IMR-90 (cell line): ENCODE measurements around the gene ZW10. TPM values are rescaled to one million over a fixed set of nuclear protein-coding genes. Genes with fewer than 3 reads are reported as not detected.

Experiments
- ATAC-seq: fragments of 200-7000 bp; cut with Tn5 transposase; 2 replicates; pipeline ENCODE4 v1.9.1; 2020; ENCODE audit warnings: low read depth, mild to moderate bottlenecking, moderate library complexity
- BruUV-seq: library from RNA; stranded (reverse); fragments of 400-500 nt; replicated peaks from 2 replicates; lab custom pipeline; 2021; lab: Mats Ljungman, UMichigan
- CTCF ChIA-PET: fragments of 300-600 bp; formaldehyde crosslinking; extraction: SDS; loops from one replicate; lab custom pipeline; 2021; ENCODE audit warnings: antibody characterized with exemption; lab: Yijun Ruan, JAX
- POLR2A ChIA-PET: fragments of 300-600 bp; sonication (Branson Sonifier 250); formaldehyde crosslinking; loops from one replicate; lab custom pipeline; 2022; ENCODE audit warnings: antibody characterized with exemption; ENCODE audit not compliant: unreplicated experiment; lab: Charles Lee
- DNase-seq: peaks from one replicate; pipeline ENCODE4 v3.0.0; 2013
- H2AFZ ChIP-seq: replicated peaks from 2 replicates; pipeline ENCODE3; 2013; ENCODE audit warnings: low read length, mild to moderate bottlenecking; ENCODE audit not compliant: poor library complexity
- H2AK5ac ChIP-seq: 2 replicates; pipeline ENCODE4 v1.6.1; 2013; ENCODE audit warnings: low read depth, low read length, inconsistent platforms
- H2AK9ac ChIP-seq: replicated peaks from 2 replicates; pipeline ENCODE3; 2013; ENCODE audit warnings: mild to moderate bottlenecking, low read depth, low read length, moderate library complexity; ENCODE audit not compliant: poor library complexity
- H2BK120ac ChIP-seq: 2 replicates; pipeline ENCODE4 v1.6.1; 2013; ENCODE audit warnings: low read depth, low read length, inconsistent platforms
- H2BK15ac ChIP-seq: 3 replicates; pipeline ENCODE4 v1.6.1; 2013; ENCODE audit warnings: low read depth, low read length, inconsistent platforms
- H2BK20ac ChIP-seq: 2 replicates; pipeline ENCODE4 v1.6.1; 2013; ENCODE audit warnings: low read depth, mild to moderate bottlenecking, inconsistent platforms, low read length, moderate library complexity
- H2BK5ac ChIP-seq: 2 replicates; pipeline ENCODE4 v1.6.1; 2013; ENCODE audit warnings: mild to moderate bottlenecking, low read depth, low read length, inconsistent platforms; ENCODE audit not compliant: poor library complexity, severe bottlenecking
- H3K14ac ChIP-seq: replicated peaks from 2 replicates; pipeline ENCODE4 v1.6.1; 2013; ENCODE audit warnings: low read depth, low read length, inconsistent platforms
- H3K18ac ChIP-seq: 2 replicates; pipeline ENCODE4 v1.6.1; 2013; ENCODE audit warnings: low read depth, low read length, control low read depth
- H3K23ac ChIP-seq: 2 replicates; pipeline ENCODE4 v1.6.1; 2013; ENCODE audit warnings: low read depth, low read length, inconsistent platforms
- H3K27ac ChIP-seq: 2 replicates; pipeline ENCODE4 v1.5.1; 2013; ENCODE audit warnings: mild to moderate bottlenecking, control low read depth, low read length; ENCODE audit not compliant: insufficient read depth
- H3K27me3 ChIP-seq: 2 replicates; pipeline ENCODE4 v1.6.1; 2013; ENCODE audit warnings: low read length; ENCODE audit not compliant: control insufficient read depth, insufficient read depth
- H3K36me3 ChIP-seq: 2 replicates; pipeline ENCODE4 v1.6.1; 2013; ENCODE audit warnings: low read length, mixed read lengths; ENCODE audit not compliant: control insufficient read depth, insufficient read depth
- H3K4ac ChIP-seq: 2 replicates; pipeline ENCODE4 v1.6.1; 2013; ENCODE audit warnings: low read depth, low read length, inconsistent platforms
- H3K4me1 ChIP-seq: 2 replicates; pipeline ENCODE4 v1.6.1; 2013; ENCODE audit warnings: low read length, mixed read lengths; ENCODE audit not compliant: control insufficient read depth, insufficient read depth
- H3K4me2 ChIP-seq: 2 replicates; pipeline ENCODE4 v1.6.1; 2013; ENCODE audit warnings: low read depth, mild to moderate bottlenecking, control low read depth, low read length, moderate library complexity
- H3K4me3 ChIP-seq: 2 replicates; pipeline ENCODE4 v1.5.1; 2013; ENCODE audit warnings: low read depth, mild to moderate bottlenecking, control low read depth, low read length, moderate library complexity; ENCODE audit not compliant: insufficient read depth
- H3K56ac ChIP-seq: 2 replicates; pipeline ENCODE4 v1.6.1; 2013; ENCODE audit warnings: low read length, inconsistent platforms; ENCODE audit not compliant: insufficient read depth; ENCODE audit errors: extremely low read depth
- H3K79me1 ChIP-seq, 2 experiments: 2 replicates each; pipeline ENCODE4 v1.6.1; 2013; ENCODE audit warnings: low read length in 2 of 2, inconsistent platforms in 1 of 2, low read depth in 1 of 2
- H3K9ac ChIP-seq: 2 replicates; pipeline ENCODE4 v1.6.1; 2013; ENCODE audit warnings: low read depth, low read length, control low read depth
- H3K9me1 ChIP-seq: 2 replicates; pipeline ENCODE4 v1.6.1; 2013; ENCODE audit warnings: low read length, inconsistent platforms; ENCODE audit not compliant: insufficient read depth
- H3K9me3 ChIP-seq: 2 replicates; pipeline ENCODE4 v1.6.1; 2013; ENCODE audit warnings: low read length; ENCODE audit not compliant: control insufficient read depth, insufficient read depth
- H4K20me1 ChIP-seq: 2 replicates; pipeline ENCODE4 v1.6.1; 2013; ENCODE audit warnings: low read length, inconsistent platforms; ENCODE audit not compliant: insufficient read depth
- H4K5ac ChIP-seq: 2 replicates; pipeline ENCODE4 v1.6.1; 2013; ENCODE audit warnings: mild to moderate bottlenecking, low read depth, low read length, control low read depth
- H4K8ac ChIP-seq, 2 experiments: 2 replicates each; pipeline ENCODE4 v1.6.1; 2013; ENCODE audit warnings: low read depth in 2 of 2, low read length in 2 of 2, control low read depth in 1 of 2, inconsistent platforms in 1 of 2
- H4K91ac ChIP-seq: 2 replicates; pipeline ENCODE4 v1.6.1; 2013; ENCODE audit warnings: low read depth, low read length, inconsistent platforms; ENCODE audit not compliant: insufficient read depth
- BHLHE40 ChIP-seq: fragments of 150-350 bp; IDR thresholded peaks from 2 replicates; pipeline ENCODE4 v1.6.1; 2016; ENCODE audit warnings: mild to moderate bottlenecking, low read depth, low read length
- FOS ChIP-seq: fragments of 150-350 bp; IDR thresholded peaks from 2 replicates; pipeline ENCODE4 v1.6.1; 2016; ENCODE audit warnings: low read depth, low read length
- MXI1 ChIP-seq: IDR thresholded peaks from 2 replicates; pipeline ENCODE4 v1.6.1; 2012; ENCODE audit warnings: low read depth, mild to moderate bottlenecking, low read length, moderate library complexity, borderline replicate concordance
- RCOR1 ChIP-seq: IDR thresholded peaks from 2 replicates; pipeline ENCODE4 v1.6.1; 2012; ENCODE audit warnings: mild to moderate bottlenecking, low read length, improper control_type of control experiment; ENCODE audit not compliant: insufficient replicate concordance
- RFX5 ChIP-seq: IDR thresholded peaks from 2 replicates; pipeline ENCODE4 v1.8.0; 2012; ENCODE audit warnings: low read depth, mild to moderate bottlenecking, low read length, moderate library complexity
- WGBS, 2 experiments: methylation state at CpG; one replicate each; pipeline versions ENCODE4 v1.1.5 to v1.1.7; 2013; ENCODE audit warnings: missing lambda C conversion rate in 2 of 2; ENCODE audit not compliant: insufficient read length in 1 of 2; ENCODE audit errors: extremely low coverage in 2 of 2; 5-methylcytosine and 5-hydroxymethylcytosine counted together
- dilution Hi-C: fragments of 300-500 bp; cut with HindIII; formaldehyde crosslinking; loops from one replicate; pipeline ENCODE4 v1.14.3; 2018; ENCODE audit warnings: low sequenced_read_pairs; ENCODE audit not compliant: unreplicated experiment
- in situ Hi-C: fragments of 300-500 bp; cut with MboI; formaldehyde crosslinking; loops from 3 replicates; pipeline ENCODE4 v1.14.3; 2019; ENCODE audit warnings: low sequenced_read_pairs, inconsistent platforms, mixed read lengths
- intact Hi-C: fragments of 100-400 bp; cut with micrococcal nuclease; formaldehyde crosslinking; loops from 2 replicates; pipeline ENCODE4 v1.10.0; 2022
- polyA plus RNA-seq, 3 experiments: library from polyadenylated mRNA; depleted of rRNA; stranded (reverse); fragments of >200 nt; gene quantifications; 2 replicates each; pipeline ENCODE4 v1.2.3, GENCODE V29; 2012; ENCODE audit warnings: low replicate concordance in 1 of 3
- total RNA-seq: library from RNA; depleted of rRNA; stranded (reverse); fragments of >200 nt; gene quantifications from 2 replicates; pipeline ENCODE4 v1.2.3, GENCODE V29; 2012

The ZW10 gene
- total and polyA plus RNA-seq, 2 of the 4 experiments (the other 2 are of a cell fraction) = 10.3 to 30.6 TPM

- CTCF ChIA-PET = no interaction called here
Observed at GRCh38 chr11:113808931-113809330, 35.4 kb upstream of the ZW10 start.

More at GRCh38 chr11:113808931-113809330, 35.4 kb upstream of the ZW10 start:
- no TSS peak for BruUV-seq
- H3K79me1 ChIP-seq = no peaks in the 10 kb centered on the region
- no peaks in the 10 kb centered on the region for H3K4me1 ChIP-seq
- no peaks in the 10 kb centered on the region for H3K9me3 ChIP-seq
- H3K9me1 ChIP-seq = no peaks in the 10 kb centered on the region
- H3K9ac ChIP-seq = no peak overlapping the region
- H3K4me3 ChIP-seq = no peak overlapping the region
- no peaks in the 10 kb centered on the region for H4K20me1 ChIP-seq
- WGBS, 2 experiments = no CpG with 5 or more reads among the region's 2 CpGs
- TF ChIP-seq MXI1 (no peak), BHLHE40 (no peak), FOS (no peak), RCOR1 (no peak), RFX5 (no peak)
- H4K5ac ChIP-seq = no peak overlapping the region
- no peak overlapping the region for H2AFZ ChIP-seq
- H3K36me3 ChIP-seq = peaks cover 8% of the 10 kb centered on the region
- H3K56ac ChIP-seq = no peak overlapping the region
- H3K23ac ChIP-seq = no peak overlapping the region
- H2BK120ac ChIP-seq = no peak overlapping the region
- intact Hi-C loops (no loop called here), in situ Hi-C loops (no loop called here), dilution Hi-C loops (no loop called here)
- H4K8ac ChIP-seq = no peak overlapping the region
- H2AK9ac ChIP-seq = no peak overlapping the region
- H3K27ac ChIP-seq = no peak overlapping the region
- H3K14ac ChIP-seq = no peak overlapping the region
- no peak overlapping the region for H2AK5ac ChIP-seq
- ATAC-seq = no peak
- H3K18ac ChIP-seq = no peak overlapping the region
- POLR2A ChIA-PET = no interaction called here
- H2BK15ac ChIP-seq = no peak overlapping the region
- no peak overlapping the region for H3K4ac ChIP-seq
- no peak for DNase-seq
- no peaks in the 10 kb centered on the region for H3K27me3 ChIP-seq
- H4K91ac ChIP-seq = no peak overlapping the region
- H3K4me2 ChIP-seq = no peak overlapping the region
- no peak overlapping the region for H2BK5ac ChIP-seq
- H2BK20ac ChIP-seq = no peak overlapping the region
